Mammary epithelial cell (primary cell): ENCODE data around the gene GRIN2A.

Source experiments
- EZH2 ChIP-seq: IDR thresholded peaks from 2 replicates; pipeline ENCODE4 v1.6.1; 2012; ENCODE audit warnings: low read length, inconsistent platforms, borderline replicate concordance
- TF ChIP-seq, protein P1 (sequence below), 2 donors: IDR thresholded peaks in 1 of 2; conservative IDR thresholded peaks in 1 of 2; 2 replicates each; pipeline ENCODE4 v1.5.1; 2011 to 2012; ENCODE audit warnings: inconsistent platforms in 2 of 2, low read length in 2 of 2, mild to moderate bottlenecking in 2 of 2, control low read depth in 1 of 2, low read depth in 1 of 2; ENCODE audit not compliant: insufficient read depth in 1 of 2; ENCODE audit errors: extremely low read depth in 1 of 2

GRCh38 chr16:10180042-10180770 lies 2.0 kb downstream of the GRIN2A start:
- TF ChIP-seq, protein P1, sequence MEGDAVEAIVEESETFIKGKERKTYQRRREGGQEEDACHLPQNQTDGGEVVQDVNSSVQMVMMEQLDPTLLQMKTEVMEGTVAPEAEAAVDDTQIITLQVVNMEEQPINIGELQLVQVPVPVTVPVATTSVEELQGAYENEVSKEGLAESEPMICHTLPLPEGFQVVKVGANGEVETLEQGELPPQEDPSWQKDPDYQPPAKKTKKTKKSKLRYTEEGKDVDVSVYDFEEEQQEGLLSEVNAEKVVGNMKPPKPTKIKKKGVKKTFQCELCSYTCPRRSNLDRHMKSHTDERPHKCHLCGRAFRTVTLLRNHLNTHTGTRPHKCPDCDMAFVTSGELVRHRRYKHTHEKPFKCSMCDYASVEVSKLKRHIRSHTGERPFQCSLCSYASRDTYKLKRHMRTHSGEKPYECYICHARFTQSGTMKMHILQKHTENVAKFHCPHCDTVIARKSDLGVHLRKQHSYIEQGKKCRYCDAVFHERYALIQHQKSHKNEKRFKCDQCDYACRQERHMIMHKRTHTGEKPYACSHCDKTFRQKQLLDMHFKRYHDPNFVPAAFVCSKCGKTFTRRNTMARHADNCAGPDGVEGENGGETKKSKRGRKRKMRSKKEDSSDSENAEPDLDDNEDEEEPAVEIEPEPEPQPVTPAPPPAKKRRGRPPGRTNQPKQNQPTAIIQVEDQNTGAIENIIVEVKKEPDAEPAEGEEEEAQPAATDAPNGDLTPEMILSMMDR (conservative IDR thresholded peaks at IDR 0.05 in 1 of 2, IDR thresholded peaks at IDR 0.05 in 1 of 2; ENCODE audit: extremely low read depth in 1 of 2, insufficient read depth in 1 of 2, low read depth in 1 of 2, low read length in 2 of 2) = no peak
- TF ChIP-seq EZH2 = no peak
